Stimulated activated CD8-positive, alpha-beta memory T cell treated with anti-CD3 and anti-CD28 coated beads, Interleukin-7, amount 100 ng/mL, for 1 hour (primary cell): ENCODE measurements around the gene CACNA1G.

Source experiments
- DNase-seq, 2 donors: peaks; one replicate each; pipeline ENCODE4 v3.0.0-alpha.2; 2020; ENCODE audit warnings: low read depth in 2 of 2

The CACNA1G gene

DNA sequence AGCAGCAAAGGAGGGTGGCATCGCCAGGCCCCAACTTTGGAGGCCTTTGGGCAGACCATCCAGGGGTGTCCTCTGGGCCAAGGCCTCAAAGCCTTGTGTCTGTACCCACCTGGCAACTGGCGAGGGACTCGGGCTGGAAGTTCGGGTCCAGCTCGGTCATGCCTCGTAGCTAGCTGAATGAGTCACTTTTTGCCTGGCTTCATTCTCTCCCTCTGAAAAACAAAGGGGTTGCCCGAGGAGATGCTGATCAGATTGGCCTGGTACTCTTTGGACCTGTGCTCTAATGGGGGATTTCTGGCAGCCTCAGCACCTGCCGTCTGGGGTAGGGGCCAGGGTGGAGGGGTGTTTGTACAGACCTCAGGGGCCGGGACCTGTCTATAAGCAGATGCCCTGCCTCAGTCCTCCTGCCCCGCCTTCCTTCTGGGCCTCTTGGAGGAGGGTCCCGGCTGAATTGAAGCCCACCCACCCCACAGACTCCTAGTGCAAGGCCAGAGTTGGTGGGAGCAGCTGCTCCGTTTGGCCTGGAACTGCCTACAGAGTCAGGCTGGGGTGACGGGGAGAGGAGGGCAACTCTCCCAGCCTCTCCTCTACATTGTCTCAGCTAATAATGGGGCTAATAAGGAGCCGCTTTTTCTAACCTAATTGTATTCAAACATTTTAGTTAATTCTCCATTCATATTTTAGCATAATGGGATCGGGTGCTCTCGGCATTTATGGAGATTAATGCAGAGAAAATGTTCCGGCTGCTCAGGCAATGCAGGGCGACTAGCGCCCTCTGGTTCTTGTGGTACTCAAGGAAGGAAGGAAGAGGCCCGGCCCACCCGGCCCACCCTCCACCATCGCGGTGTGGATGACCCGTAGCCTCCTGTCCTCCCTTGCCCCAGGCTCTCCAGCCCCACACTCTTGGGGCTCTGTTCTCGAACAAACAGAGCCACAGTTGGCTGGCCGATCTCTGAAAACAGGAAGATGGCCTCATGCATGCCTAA is 52.8 kb downstream of the CACNA1G start:
- no peak for DNase-seq

DNA sequence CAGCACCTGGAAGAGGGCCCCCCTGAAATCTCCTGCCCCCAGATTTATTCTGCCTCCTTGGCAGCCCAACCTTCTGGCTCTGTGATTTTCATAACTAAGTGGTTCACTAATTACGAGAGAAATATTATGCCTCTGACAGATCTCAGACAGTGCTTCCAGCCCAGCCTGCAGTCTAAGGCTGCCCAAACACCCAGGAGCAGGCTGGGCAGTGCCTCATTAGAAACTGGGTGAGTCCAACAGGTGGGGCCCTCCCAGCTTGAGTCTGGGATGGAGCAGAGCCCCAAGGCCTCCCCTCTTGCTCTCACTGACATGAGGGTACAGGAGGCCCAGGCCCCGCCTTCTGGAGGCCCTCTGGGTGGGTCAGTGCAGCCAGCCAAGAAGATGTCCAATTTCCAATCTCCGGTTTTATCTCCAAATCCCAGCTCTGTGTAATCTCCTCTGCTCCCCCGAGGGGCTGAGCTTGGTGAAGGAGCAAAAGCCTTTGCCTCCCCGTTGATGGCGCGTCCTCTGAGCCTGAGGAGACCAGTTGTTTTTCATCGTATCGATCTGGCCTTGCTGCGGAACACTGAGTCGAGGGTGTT is 54.0 kb downstream of the CACNA1G start:
- no peak for DNase-seq

DNA sequence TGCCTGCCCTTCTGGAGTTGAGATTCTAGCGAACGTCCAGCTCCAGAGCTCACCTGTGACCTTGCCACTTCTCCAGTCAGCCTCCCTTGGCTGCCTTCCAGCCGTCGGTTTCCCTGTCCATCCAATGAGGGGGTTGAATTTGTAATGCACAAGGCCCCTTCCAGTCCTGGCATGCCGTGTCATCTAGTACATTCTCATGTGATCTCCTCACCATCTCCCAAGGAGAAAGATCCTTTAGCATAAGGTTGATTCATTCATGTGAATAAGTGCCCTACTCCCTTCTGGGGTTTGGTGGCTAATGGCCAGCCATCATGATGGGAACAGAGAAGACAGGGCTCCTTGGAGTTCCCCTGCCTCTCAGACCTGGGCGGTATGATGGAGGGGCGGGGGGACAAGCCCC is 55.3 kb downstream of the CACNA1G start:
- no peak for DNase-seq

DNA sequence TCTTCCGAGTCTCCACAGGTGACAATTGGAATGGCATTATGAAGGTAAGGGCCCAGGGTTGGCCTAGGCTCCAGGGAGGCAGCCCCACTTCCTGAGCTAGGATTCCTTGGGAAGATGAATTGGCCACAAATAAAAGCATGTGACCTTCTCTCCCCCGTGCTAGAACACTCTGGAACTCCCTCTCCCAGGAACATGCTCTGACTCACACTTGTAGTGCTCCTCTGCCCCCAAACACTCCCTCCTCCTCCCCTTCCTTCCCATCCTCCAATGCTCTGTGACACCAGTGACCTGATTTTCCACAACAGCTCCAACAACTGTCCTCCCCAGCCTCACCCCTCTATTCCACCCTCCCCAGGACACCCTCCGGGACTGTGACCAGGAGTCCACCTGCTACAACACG is 57.8 kb downstream of the CACNA1G start:
- DNase-seq: no peak

DNA sequence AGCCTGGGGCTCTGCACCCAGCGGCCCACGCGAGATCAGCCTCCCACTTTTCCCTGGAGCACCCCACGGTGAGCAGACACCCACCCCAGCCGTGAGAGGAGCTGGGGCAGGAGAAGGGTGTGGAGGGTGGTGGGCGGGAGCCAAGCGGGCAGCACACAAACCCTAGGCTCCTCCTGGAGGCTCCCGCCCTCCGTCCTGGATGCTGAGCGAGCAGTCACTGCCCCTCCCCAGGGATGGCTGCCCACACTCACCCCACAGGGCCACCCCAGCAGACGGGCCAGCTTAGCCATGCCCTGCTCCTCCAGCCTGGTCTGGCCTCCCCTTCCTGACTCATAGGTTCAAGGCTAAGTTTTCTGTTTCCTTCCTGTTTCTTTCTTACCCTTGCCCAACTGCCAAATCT is 58.4 kb downstream of the CACNA1G start:
- no peak for DNase-seq

DNA sequence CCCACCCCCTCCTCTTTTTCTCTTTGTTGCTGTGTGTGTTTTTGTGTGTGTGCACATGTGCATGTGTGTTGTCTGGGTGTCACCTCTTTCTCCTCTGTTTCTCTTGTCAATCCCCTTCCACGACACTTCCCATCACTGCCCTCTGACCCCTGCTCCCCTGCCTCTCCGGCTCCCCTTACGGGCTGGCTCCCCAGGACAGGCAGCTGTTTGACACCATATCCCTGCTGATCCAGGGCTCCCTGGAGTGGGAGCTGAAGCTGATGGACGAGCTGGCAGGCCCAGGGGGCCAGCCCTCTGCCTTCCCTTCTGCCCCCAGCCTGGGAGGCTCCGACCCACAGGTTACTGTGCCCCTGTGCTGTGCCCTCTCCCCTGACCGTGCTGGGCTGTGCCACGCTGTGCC is 59.0 kb downstream of the CACNA1G start:
- DNase-seq: no peak

DNA sequence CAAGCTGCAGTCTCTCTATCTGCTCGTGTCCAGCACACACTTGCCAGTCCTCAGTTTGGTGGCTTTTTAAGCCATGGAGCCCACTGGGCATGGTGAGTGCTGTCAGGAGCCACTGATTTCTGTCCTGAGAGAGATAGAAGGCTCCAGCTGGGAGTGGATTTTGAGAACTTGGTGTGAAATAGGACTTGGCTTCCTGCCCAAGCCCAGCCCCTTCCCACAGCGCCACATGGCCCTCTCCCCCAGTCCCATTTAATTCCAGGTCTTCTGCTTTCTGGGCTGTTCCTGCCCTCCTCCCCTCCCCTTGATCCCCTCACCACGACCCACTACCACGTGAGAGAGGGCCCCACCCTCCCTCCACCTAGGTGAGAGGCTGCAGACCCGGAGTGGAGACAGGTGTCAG is 59.7 kb downstream of the CACNA1G start:
- no peak for DNase-seq

DNA sequence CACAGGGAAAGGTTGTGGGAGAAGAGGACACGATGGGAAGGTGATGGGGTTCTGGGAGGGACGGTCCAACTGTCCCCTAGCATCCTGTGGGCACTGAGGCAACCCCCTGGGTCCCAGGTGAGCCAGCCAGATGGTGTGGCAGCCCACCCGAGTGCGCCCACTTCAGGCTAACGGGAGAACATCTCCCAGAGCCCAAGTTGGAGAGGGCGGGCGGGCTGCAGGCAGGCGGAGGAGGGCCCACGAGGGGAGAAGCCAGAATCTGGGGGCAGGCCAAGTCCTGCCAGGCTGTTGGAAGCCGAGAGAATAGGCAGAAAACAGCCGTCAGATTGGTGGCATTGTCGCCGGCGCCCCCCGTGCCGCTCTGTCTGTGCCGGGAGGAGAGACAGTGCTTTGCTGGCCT is 60.3 kb downstream of the CACNA1G start:
- DNase-seq: no peak

DNA sequence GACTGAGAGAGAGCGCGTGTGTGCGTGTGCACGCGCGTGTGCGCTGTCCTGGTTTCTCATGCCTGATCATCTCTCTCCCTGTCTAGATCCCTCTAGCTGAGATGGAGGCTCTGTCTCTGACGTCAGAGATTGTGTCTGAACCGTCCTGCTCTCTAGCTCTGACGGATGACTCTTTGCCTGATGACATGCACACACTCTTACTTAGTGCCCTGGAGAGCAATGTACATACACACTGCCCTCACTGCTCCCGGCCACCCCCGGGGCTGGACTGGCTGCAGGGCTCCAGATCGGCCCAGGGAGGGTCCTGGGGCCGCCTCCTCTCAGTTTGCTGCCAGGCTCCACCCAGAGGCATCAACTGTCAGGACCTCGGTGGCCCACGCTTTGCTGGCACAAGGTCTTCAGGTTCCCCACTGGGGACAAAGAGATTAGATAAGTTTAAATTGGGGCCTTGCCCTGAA is 61.1 kb downstream of the CACNA1G start:
- DNase-seq: no peak

DNA sequence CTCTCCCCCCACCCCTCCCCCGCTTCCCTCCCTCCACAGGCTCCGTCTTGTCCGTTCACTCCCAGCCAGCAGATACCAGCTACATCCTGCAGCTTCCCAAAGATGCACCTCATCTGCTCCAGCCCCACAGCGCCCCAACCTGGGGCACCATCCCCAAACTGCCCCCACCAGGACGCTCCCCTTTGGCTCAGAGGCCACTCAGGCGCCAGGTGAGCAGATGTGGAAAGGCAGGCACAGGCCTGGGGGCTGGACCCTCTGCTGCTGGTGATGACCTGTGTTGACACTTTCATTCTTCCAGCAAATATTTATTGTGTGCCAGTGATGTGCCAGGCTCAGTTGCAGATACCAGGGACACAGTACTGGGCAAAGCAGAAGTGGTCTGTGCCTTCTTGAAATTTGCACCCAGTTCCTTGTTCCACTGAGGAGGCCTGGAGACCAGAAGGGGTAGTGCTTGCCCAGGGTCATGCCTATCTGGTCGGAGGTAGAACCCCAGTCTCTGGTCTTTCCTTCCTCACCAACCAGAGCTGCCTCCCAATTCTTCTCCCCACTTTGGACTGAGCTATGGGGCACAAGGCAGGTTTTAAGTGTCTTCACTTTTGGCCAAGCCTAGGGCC is 63.9 kb downstream of the CACNA1G start:
- no peak for DNase-seq

DNA sequence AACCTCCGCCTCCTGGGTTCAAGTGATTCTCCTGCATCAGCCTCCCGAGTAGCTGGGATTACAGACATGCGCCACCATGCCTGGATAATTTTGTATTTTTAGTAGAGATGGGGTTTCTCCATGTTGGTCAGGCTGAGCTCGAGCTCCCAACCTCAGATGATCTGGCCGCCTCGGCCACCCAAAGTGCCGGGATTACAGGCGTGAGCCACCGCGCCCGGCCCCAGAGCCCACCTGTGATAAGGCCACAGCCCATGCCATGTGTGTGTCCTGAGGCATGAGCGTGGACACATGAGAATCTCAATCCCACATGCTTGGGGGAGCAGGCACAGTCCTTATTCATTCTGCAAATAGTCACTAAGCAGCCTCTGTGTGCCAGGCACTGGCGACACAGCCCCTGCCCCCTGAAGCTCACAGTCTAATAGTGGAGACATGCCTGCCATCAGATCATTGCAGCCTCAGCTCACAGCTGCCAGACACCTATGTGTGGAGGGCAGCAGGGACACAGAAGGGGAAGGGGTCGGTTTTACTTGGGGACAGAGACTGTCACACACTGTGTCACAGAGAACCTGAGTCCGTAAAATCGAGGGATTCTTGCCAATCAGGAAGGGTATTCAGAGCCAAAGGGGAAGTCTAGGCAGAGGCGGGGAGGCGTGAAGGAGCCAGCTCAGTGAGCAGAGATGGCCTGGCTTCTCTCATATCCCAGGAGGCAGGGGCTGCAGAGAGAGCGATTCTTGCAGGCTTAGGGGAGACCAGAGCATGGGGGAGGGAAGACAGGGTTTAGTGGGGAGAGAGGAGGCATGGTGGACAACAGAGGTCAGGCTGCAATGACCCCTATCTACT is 64.7 kb downstream of the CACNA1G start:
- DNase-seq: no peak

DNA sequence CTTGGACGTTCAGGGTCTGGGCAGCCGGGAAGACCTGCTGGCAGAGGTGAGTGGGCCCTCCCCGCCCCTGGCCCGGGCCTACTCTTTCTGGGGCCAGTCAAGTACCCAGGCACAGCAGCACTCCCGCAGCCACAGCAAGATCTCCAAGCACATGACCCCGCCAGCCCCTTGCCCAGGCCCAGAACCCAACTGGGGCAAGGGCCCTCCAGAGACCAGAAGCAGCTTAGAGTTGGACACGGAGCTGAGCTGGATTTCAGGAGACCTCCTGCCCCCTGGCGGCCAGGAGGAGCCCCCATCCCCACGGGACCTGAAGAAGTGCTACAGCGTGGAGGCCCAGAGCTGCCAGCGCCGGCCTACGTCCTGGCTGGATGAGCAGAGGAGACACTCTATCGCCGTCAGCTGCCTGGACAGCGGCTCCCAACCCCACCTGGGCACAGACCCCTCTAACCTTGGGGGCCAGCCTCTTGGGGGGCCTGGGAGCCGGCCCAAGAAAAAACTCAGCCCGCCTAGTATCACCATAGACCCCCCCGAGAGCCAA is 65.6 kb downstream of the CACNA1G start:
- peak; percentile 22 to 35 for DNase-seq

DNA sequence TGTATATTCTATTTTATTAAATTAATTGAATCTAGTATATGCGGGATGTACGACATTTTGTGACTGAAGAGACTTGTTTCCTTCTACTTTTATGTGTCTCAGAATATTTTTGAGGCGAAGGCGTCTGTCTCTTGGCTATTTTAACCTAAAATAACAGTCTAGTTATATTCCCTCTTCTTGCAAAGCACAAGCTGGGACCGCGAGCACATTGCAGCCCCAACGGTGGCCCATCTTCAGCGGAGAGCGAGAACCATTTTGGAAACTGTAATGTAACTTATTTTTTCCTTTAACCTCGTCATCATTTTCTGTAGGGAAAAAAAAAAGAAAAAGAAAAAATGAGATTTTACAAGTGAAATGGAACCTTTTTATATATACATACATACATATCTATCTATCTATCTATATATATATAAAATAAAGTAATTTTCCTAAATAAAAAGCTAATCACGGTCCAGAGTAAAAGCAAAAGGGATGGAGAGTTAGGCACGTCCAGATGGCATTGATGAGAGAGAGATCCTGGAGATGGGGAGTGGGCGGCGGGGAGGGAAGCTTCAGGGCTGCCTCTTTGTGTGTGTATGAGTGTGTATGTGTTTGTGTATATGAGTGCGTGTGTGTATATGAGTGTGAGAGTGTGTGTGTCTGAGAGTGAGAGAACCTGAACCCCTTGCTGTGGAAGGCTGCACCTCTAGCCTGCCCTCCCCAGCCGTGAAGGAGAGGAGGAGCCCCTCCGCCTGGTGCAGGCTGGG is 66.7 kb downstream of the CACNA1G start:
- no peak for DNase-seq

DNA sequence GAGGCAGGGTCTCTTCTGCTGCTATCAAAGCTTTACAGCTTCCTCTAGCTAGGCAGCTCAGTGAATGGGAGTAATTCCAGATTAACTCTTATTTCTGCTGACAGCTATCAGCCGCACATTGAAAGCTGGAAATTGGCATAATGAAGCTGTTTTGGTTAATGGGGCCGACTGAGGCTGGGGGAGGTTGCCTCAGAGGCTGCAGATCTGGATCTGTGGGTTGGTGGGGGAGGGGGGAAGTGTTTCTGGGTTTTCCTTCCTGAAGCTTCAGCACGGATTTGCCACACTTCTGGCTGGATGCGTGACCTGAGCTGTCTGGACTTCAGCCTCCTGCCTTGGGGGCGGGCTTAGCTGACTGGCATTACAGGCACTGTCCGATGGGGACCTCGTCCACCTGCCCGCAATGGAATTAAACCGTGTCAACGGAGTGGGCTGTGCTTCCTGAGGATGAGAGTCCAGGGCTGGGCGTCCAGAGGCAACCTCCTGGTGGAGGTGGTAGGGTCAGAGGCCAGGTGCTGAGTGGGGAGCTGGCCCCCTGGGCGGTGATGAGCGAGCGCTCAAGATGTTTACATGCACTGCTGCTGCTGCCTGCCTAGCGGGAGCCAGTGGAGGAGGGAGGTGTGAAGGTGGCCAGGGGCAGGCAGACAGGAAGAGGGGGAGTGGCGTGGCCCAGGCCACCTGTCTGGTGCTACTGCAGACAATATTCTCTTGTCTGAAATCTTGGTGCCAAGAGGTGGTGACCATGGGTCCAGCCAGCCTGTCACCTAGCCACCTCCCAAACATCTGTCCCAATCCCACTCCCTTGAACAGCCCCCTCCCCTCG is 67.5 kb downstream of the CACNA1G start:
- no peak for DNase-seq

DNA sequence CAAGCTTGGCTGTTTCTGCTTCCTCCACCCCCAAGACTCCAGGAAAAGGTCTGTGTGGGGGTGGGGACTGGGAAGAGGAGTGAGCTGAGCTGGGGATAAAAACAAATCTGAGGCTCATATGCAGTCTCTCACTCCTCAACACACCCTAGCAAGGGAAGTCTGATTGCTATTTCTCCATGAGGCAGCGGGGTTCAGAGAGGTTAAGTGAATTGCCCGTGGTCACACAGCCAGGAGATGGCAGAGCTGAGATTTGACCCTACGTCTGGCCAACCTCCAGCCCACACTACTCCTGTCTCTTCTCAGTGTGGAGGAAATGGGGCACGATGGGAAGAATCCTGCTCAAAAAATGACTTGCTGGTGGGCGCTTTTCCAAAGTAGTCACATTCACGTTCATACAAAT is 69.4 kb downstream of the CACNA1G start:
- no peak for DNase-seq

DNA sequence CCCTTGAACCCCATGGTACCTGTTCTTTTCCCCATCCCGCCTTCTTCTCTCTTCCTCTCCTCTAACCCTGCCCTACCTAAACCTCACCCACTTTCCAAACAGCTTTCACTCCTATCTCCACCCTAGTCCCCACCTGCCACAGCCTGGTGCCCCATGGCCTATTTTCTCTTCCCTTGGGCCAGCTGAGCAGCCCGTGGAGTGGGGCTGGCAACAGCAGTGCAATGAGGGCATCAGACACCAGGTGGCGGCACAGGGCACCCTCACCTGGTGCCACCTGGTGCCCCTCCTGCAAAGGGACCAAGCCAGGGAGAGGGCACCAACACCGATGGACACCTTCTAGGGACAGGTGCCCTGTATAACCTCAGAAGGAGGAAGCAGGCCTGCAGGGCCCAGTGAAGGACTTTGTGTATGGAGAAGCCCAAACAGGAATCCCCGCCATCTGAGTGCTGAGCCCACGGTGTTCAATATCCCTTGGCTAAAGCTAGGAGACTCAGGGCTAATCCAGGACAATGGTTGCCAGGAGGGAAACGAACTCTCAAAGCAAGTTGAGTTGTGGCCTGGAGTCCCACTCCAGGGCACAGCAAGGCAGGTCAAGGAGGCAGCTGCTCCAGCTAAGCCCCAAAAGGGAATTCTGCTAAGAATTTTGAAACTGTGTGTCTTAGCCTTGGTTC is 70.1 kb downstream of the CACNA1G start:
- DNase-seq: peak; percentile 6 to 37

DNA sequence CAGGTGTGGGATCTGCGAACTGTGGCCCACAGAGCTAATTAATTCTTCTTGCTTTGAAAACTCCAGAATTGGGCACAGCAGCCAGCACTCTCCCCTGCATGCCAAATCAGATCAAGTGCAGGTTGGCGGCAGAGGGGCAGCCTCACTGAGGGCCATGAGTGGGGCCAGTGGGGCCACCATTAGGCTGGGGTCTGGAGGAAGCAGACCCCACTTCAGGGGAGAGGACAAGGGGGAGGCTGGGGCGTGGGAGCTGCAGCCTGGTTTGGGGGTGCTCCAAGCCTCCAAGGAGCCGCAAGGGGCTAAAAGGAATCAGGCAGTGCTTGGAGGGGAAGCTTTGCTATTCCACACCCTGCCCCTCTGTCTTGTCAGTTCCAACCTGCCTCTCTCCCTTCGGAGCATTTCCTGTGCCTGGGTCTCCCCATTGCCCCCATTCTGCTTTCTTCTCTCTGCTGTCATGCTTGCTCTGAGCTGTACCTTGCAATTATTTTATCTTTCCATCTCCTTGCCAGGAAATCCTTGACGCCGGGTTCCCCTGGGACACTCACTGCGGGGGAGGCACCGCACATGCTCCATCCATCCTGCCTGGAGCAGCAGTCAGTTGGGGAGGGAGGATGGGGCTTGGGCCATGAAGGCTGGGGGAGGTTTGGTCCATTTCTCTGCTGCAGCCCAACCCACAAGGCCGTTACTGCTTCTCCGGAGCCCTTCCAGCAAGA is 70.8 kb downstream of the CACNA1G start:
- no peak for DNase-seq

DNA sequence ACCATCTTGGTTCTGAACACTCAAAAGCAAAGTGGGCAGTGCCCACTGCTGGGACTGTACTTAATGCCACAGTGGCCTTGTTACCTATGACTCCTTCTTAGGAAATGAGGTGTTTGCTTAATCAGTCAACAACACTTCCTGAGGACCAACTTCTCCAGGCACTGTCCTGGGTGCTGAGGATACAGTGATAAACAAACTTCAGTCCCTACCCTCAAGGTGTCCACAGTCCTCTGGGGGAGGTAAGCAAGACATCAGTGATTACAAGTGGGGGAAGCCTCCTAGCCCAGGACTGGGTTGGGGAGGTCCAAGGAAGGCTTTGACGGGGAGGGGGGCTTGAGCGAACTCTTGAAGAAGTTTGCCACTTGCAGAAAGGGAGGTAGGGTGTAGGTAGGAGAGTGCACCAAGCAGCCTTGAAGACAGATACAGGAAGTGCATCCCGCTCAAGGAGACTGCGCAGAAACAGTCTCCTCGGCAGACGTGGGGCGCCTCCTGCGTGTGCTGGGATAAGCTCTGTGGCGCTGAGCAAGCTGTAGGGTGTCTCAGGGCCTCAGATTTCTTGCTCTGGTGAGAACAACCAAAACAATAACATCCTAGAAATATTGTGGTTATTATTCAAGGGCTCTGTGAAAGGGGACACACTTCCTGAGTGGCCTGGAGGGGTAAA is 71.5 kb downstream of the CACNA1G start:
- DNase-seq: no peak
